H9 (cell line): ENCODE data around the gene MOCS2. TPM values are rescaled to one million over a fixed set of nuclear protein-coding genes. Genes with fewer than 3 reads are reported as not detected.

ENCODE experiments used
- DNase-seq: peaks from one replicate; pipeline ENCODE4 v3.0.0-alpha.2; 2017
- H2AFZ ChIP-seq: one replicate; pipeline ENCODE4 v1.6.1; 2013; ENCODE audit warnings: mild to moderate bottlenecking, low read length, control low read depth, moderate library complexity
- H2AK5ac ChIP-seq: 2 replicates; pipeline ENCODE4 v1.6.1; 2013; ENCODE audit warnings: low read length, control low read depth, mixed read lengths; ENCODE audit not compliant: insufficient read length
- H2BK120ac ChIP-seq: one replicate; pipeline ENCODE4 v1.6.1; 2013; ENCODE audit warnings: low read depth, mild to moderate bottlenecking, low read length, control low read depth, inconsistent platforms; ENCODE audit not compliant: poor library complexity, severe bottlenecking
- H2BK12ac ChIP-seq: 2 replicates; pipeline ENCODE4 v1.6.1; 2013; ENCODE audit warnings: low read length, control low read depth, mixed read lengths, low read depth; ENCODE audit not compliant: insufficient read length
- H2BK15ac ChIP-seq: 2 replicates; pipeline ENCODE4 v1.6.1; 2013; ENCODE audit warnings: low read depth, low read length, control low read depth
- H2BK20ac ChIP-seq: one replicate; pipeline ENCODE4 v1.6.1; 2013; ENCODE audit warnings: low read depth, mild to moderate bottlenecking, low read length, control low read depth, inconsistent platforms; ENCODE audit not compliant: poor library complexity, severe bottlenecking
- H2BK5ac ChIP-seq: 2 replicates; pipeline ENCODE4 v1.6.1; 2013; ENCODE audit warnings: low read length, control low read depth, mixed read lengths; ENCODE audit not compliant: insufficient read length
- H3K14ac ChIP-seq: 2 replicates; pipeline ENCODE4 v1.6.1; 2013; ENCODE audit warnings: low read length, control low read depth; ENCODE audit not compliant: insufficient read depth
- H3K18ac ChIP-seq: 2 replicates; pipeline ENCODE4 v1.6.1; 2013; ENCODE audit warnings: low read depth, mild to moderate bottlenecking, mixed read lengths, low read length, control low read depth; ENCODE audit not compliant: insufficient read length
- H3K23ac ChIP-seq: 2 replicates; pipeline ENCODE4 v1.6.1; 2013; ENCODE audit warnings: low read length, control low read depth, mixed read lengths, low read depth; ENCODE audit not compliant: insufficient read length
- H3K23me2 ChIP-seq: 2 replicates; pipeline ENCODE4 v1.6.1; 2013; ENCODE audit warnings: low read depth, mild to moderate bottlenecking, mixed read lengths, low read length, control low read depth; ENCODE audit not compliant: insufficient read length, poor library complexity, severe bottlenecking
- H3K27ac ChIP-seq: 2 replicates; pipeline ENCODE4 v1.5.1; 2013; ENCODE audit warnings: low read length, control low read depth, mixed read lengths, low read depth; ENCODE audit not compliant: insufficient read length
- H3K27me3 ChIP-seq: 2 replicates; pipeline ENCODE4 v1.6.1; 2013; ENCODE audit warnings: low read length, control low read depth, inconsistent platforms; ENCODE audit not compliant: insufficient read depth
- H3K4ac ChIP-seq: 2 replicates; pipeline ENCODE4 v1.6.1; 2013; ENCODE audit warnings: low read depth, mild to moderate bottlenecking, control low read depth, inconsistent platforms, low read length, moderate library complexity
- H3K4me1 ChIP-seq: 2 replicates; pipeline ENCODE4 v1.6.1; 2013; ENCODE audit warnings: low read length, control low read depth, inconsistent platforms; ENCODE audit not compliant: insufficient read depth
- H3K4me2 ChIP-seq: 2 replicates; pipeline ENCODE4 v1.6.1; 2013; ENCODE audit warnings: low read length, control low read depth, mixed read lengths; ENCODE audit not compliant: insufficient read length, insufficient read depth
- H3K56ac ChIP-seq: 2 replicates; pipeline ENCODE4 v1.6.1; 2013; ENCODE audit warnings: low read depth, mild to moderate bottlenecking, mixed read lengths, low read length, control low read depth; ENCODE audit not compliant: insufficient read length
- H3K79me1 ChIP-seq: 2 replicates; pipeline ENCODE4 v1.6.1; 2013; ENCODE audit warnings: low read depth, mild to moderate bottlenecking, moderate library complexity, low read length, control low read depth, inconsistent platforms; ENCODE audit not compliant: insufficient read depth, poor library complexity, severe bottlenecking
- H3K79me2 ChIP-seq: 2 replicates; pipeline ENCODE4 v1.6.1; 2013; ENCODE audit warnings: low read length, control low read depth, inconsistent platforms; ENCODE audit not compliant: insufficient read depth
- H3K9ac ChIP-seq: 2 replicates; pipeline ENCODE4 v1.6.1; 2013; ENCODE audit warnings: low read length, control low read depth, mixed read lengths; ENCODE audit not compliant: insufficient read length; ENCODE audit errors: extremely low read depth
- H3K9me3 ChIP-seq: one replicate; pipeline ENCODE4 v1.6.1; 2013; ENCODE audit warnings: low read depth, low read length, inconsistent platforms; ENCODE audit not compliant: control insufficient read depth
- H3T11ph ChIP-seq: one replicate; pipeline ENCODE4 v1.6.1; 2013; ENCODE audit warnings: mild to moderate bottlenecking, low read length, control low read depth, inconsistent platforms
- H4K20me1 ChIP-seq: one replicate; pipeline ENCODE4 v1.6.1; 2013; ENCODE audit not compliant: control insufficient read depth, insufficient read length, insufficient read depth
- H4K5ac ChIP-seq: 2 replicates; pipeline ENCODE4 v1.6.1; 2013; ENCODE audit warnings: low read depth, mild to moderate bottlenecking, mixed read lengths, low read length, control low read depth; ENCODE audit not compliant: insufficient read length
- H4K8ac ChIP-seq: replicated peaks from 2 replicates; pipeline ENCODE4 v1.6.1; 2013; ENCODE audit warnings: low read length, control low read depth, mixed read lengths, low read depth; ENCODE audit not compliant: insufficient read length
- H4K91ac ChIP-seq: 2 replicates; pipeline ENCODE4 v1.6.1; 2013; ENCODE audit warnings: low read depth, mild to moderate bottlenecking, moderate library complexity, mixed read lengths, low read length, control low read depth; ENCODE audit not compliant: insufficient read length
- H3K27ac Mint-ChIP-seq, 3 experiments: 2 replicates in 2 of 3; 3 replicates in 1 of 3; pipeline ENCODE4 v1.8.0; 2020 to 2021; ENCODE audit warnings: mixed read lengths in 3 of 3, mild to moderate bottlenecking in 1 of 3, moderate library complexity in 1 of 3
- H3K27me3 Mint-ChIP-seq: 2 replicates; pipeline ENCODE4 v1.8.0; 2021; ENCODE audit warnings: low read depth, mild to moderate bottlenecking, moderate library complexity, mixed read lengths
- H3K36me3 Mint-ChIP-seq, 3 experiments: 2 replicates in 2 of 3; 3 replicates in 1 of 3; pipeline ENCODE4 v1.8.0; 2020 to 2021; ENCODE audit warnings: low read depth in 3 of 3, mixed read lengths in 3 of 3; ENCODE audit not compliant: insufficient read depth in 1 of 3
- H3K4me1 Mint-ChIP-seq, 2 experiments: 2 replicates each; pipeline ENCODE4 v1.8.0; 2020; ENCODE audit warnings: mixed read lengths in 2 of 2
- H3K4me3 Mint-ChIP-seq, 2 experiments: 2 replicates in 1 of 2; 3 replicates in 1 of 2; pipeline ENCODE4 v1.8.0; 2020 to 2021; ENCODE audit warnings: mild to moderate bottlenecking in 2 of 2, mixed read lengths in 2 of 2, moderate library complexity in 1 of 2
- H3K9me3 Mint-ChIP-seq, 2 experiments: 2 replicates in 1 of 2; 3 replicates in 1 of 2; pipeline ENCODE4 v1.8.0; 2020; ENCODE audit warnings: mild to moderate bottlenecking in 2 of 2, mixed read lengths in 2 of 2, moderate library complexity in 1 of 2
- CTCF ChIP-seq: fragments of 200-600 bp; sonication (generic); conservative IDR thresholded peaks from 3 replicates; pipeline ENCODE4 v1.8.0; 2021; ENCODE audit warnings: antibody characterized with exemption, mild to moderate bottlenecking
- WGBS: extraction: QIAGEN DNeasy Blood & Tissue Kit; methylation state at CpG from one replicate; pipeline ENCODE4 v1.1.7; 2013; ENCODE audit warnings: missing lambda C conversion rate, low lambda C conversion rate, mixed read lengths; ENCODE audit not compliant: insufficient read length; ENCODE audit errors: extremely low coverage; 5-methylcytosine and 5-hydroxymethylcytosine counted together
- total RNA-seq: library from RNA; stranded (reverse); gene quantifications from 2 replicates; pipeline ENCODE4 v1.2.1, GENCODE V29; 2021

The MOCS2 gene
- total RNA-seq, 1 experiment from 2014 or later, result 24.8 TPM

- no peak for TF ChIP-seq CTCF
- H2BK5ac ChIP-seq, result no peak overlapping the region
- no peak overlapping the region for H4K5ac ChIP-seq
- Mint-ChIP-seq H3K4me1 (0 out of 4 replicates have a peak, but pooled peaks cover 0 to 3% of the 10 kb centered on the region in 2 experiments), H3K9me3 (no peaks in the 10 kb centered on the region), H3K27me3 (no peaks in the 10 kb centered on the region), H3K27ac (no peak overlapping the region), H3K4me3 (no peak overlapping the region), H3K36me3 (peaks cover 0 to 2% (median 0%) of the 10 kb centered on the region in 3 experiments; a peak in 1 of 7 replicates)
- H4K91ac ChIP-seq, result no peak overlapping the region
- H2BK15ac ChIP-seq, result no peak overlapping the region
- no peak overlapping the region for H2BK12ac ChIP-seq
- no peak overlapping the region for H2AK5ac ChIP-seq
- no peaks in the 10 kb centered on the region for H3K79me2 ChIP-seq
- H3K56ac ChIP-seq, result no peak overlapping the region
- no peak overlapping the region for H3K23ac ChIP-seq
- H4K8ac ChIP-seq, result no peak overlapping the region
- H3K79me1 ChIP-seq, result no peaks in the 10 kb centered on the region
- no peak overlapping the region for H2BK120ac ChIP-seq
- no peak overlapping the region for H2AFZ ChIP-seq
- H3K27me3 ChIP-seq, result no peaks in the 10 kb centered on the region
- no peak overlapping the region for H3K9ac ChIP-seq
- no peak for DNase-seq
- no peaks in the 10 kb centered on the region for H3K23me2 ChIP-seq
- no peaks in the 10 kb centered on the region for H4K20me1 ChIP-seq
- H3K27ac ChIP-seq, result no peak overlapping the region
- H3K9me3 ChIP-seq, result no peaks in the 10 kb centered on the region
- no peak overlapping the region for H3K14ac ChIP-seq
- H3K4me2 ChIP-seq, result no peak overlapping the region
- WGBS, result no CpG with 5 or more reads among the region's 2 CpGs
- H3K18ac ChIP-seq, result no peak overlapping the region
- H2BK20ac ChIP-seq, result no peak overlapping the region
- H3T11ph ChIP-seq, result no peak overlapping the region
- H3K4me1 ChIP-seq, result no peaks in the 10 kb centered on the region
- H3K4ac ChIP-seq, result no peak overlapping the region
Measured at GRCh38 chr5:53092242-53092641, 17.3 kb downstream of the MOCS2 start.
